MM.1S (cell line): ENCODE results near the gene CERS3.

ENCODE experiments used
- CTCF ChIP-seq: fragments of 300-600 bp; sonication (generic); IDR thresholded peaks from 2 replicates; pipeline ENCODE4 v1.5.1; 2016; ENCODE audit warnings: antibody characterized with exemption, low read length, mixed read lengths
- EZH2 ChIP-seq: fragments of 300-600 bp; sonication (generic); optimal IDR thresholded peaks from 2 replicates; pipeline ENCODE3; 2017; ENCODE audit warnings: low read depth, mild to moderate bottlenecking, antibody characterized with exemption, low read length, mixed read lengths

DNA sequence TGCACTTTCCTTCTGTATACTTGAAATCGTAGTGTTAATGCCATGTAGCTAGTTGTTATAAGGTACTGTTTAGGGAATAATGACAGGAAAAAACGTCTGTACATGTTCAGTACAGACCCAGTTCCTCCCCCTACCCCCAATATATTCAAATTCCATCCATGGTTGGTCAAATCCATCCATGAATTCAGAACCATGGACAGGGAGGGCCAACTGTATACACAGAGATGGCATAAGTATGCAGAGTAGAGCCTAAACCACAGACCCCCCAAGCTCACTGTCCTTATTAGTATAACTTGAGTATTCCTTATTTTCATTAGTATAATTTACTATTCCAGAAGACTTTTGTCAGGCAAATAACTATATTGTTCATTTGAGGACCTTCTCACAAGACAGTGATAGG, 135.7 kb downstream of the CERS3 start:
- no peak for TF ChIP-seq CTCF
- TF ChIP-seq EZH2, result no peak
